ENCODE results near the gene CNKSR1.

CNKSR1 gene

DNA sequence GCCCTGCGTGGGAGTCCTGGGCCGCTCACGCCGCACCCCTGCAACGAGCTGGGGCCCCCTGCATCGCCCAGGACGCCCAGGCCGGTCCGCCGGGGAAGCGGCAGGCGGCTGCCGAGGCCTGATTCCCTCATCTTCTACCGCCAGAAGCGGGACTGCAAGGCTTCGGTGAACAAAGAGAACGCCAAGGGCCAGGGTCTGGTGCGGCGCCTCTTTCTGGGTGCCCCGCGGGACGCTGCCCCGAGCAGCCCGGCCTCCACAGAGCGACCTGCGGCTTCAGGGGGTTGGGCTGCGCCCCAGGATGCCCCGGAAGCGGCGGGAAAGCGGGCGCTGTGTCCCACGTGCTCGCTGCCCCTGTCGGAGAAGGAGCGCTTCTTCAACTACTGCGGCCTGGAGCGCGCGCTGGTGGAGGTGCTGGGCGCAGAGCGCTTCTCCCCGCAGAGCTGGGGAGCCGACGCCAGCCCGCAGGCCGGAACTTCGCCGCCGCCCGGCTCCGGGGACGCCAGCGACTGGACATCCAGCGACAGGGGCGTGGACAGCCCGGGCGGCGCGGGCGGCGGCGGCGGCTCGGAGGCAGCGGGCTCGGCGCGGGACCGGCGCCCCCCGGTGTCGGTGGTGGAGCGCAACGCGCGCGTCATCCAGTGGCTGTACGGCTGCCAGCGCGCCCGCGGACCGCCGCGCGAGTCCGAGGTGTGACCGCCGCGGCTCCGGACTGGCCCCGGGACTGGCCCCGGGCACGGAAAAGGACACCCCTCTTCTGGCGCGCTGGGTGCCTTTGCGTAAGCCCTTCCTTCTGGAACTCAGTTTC lies 15.7 kb upstream of the CNKSR1 start:
- DNase-seq, result no peak

- no peak for DNase-seq
Observed at GRCh38 chr1:26162220-26162709, 15.0 kb upstream of the CNKSR1 start.

- no peak for DNase-seq
Observed at GRCh38 chr1:26163684-26164035, 13.6 kb upstream of the CNKSR1 start.

DNA sequence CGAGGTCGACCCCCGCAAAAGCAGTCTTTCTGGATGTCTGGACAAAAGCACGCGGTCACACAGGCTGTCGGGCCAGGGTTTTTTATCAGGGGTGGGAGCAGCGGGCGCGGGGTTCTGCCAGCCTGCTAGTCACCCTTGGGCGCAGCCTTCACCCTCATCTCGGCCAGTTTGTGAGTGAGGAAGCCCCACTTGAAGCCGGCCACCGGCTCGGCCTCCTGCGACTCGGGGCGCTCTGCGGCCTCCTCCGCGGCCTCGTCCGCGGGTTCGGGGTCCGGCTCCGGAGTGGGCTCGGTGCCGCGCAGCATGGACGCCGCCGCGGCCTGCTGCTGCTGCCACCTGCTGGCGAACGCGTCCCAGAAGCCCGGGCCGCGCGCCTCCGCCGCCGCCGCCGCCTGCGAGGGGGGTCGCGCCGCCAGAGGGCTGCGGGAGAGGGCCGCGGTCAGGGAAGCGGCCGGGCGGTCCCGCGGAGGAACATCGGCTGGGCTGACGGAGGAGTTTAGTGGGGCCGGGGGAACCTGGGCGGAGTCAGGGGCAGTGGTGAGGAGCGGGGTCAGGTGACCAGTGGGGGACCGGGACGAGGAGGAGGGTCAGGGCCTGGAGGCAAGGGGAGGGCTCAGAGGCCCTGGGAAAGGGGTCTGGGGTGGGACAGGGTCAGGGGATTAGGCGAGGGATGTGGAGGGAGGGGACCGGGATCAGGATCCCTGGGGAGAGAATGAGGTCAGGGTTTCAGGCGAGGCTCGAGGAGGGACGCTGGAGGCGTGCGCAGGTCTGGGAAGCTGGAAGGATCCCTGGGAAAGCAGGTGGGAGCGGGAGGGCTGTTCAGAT lies 13.0 kb upstream of the CNKSR1 start:
- no peak for DNase-seq

- DNase-seq, result no peak
Observed at GRCh38 chr1:26164861-26165842, 12.1 kb upstream of the CNKSR1 start.

DNA sequence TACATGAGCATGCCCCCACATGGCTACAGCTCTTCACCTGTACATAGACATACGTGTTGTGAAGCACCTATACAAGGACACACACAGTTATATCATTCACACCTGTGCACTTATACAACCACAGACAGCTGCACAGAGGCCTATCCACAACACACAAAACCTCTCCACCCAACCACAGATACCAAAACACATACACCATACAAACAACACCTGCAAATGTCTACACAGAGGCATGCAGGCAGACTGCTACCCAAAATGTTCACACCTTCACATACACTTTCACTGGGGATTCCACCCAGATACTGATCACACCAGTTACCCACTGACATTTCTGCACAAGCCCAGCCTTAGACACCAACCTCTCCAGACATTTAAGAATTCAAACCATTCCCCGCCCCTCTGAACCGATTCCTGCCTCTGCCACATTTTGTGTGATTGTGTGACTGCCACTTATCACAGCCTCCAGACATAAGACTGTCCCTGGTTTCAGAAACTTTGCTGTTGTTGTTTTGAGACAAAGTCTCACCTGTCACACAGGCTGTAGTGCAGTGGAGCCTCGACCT lies 10.5 kb upstream of the CNKSR1 start:
- no peak for DNase-seq

DNA sequence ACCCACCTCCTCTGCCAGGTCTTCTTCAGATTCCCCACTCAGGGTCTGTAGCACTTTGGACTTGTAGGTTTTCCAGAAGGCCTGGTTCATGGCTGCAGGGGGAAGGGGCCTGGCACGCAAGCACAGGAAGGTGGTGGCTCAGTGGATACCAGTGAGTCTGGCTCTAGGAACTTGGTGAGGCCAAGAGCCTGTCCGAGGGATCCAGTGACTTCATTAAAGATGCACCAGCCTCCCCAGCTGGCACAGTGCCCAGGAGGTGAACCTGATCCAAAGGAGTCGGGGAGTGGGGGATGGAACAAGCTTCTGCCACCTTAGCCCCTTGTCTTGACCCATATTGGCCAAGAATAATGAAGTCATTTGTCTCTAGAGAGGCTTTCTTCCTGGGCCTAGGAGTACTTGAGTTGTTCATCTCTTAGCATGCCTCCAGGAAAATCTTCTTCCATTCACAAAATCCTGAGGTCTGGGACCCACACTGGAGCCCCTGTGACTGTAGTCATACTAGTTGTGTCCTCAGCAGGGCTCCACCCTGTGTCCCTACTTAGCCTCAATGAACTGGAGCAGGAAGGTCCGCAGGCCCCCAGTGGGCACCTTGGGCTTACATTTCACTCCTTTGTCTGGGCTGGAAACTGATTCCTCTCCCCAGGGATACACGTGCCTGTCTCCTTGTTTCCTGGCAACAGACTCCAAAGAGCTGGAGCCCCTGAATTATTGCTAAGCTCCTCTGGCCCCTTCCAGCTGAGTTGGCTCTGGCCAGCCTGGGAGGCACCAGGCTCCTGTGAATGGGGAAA lies 8.7 kb upstream of the CNKSR1 start, which contains the start of gene C1orf232:
TSS of gene C1orf232 (minus strand) at position 554 of the 788 bp plus-strand sequence. CDS start at position 90, 464 bp downstream.
- no peak for DNase-seq

GRCh38 chr1:26169198-26169554 lies 8.1 kb upstream of the CNKSR1 start:
- no peak for DNase-seq

DNA sequence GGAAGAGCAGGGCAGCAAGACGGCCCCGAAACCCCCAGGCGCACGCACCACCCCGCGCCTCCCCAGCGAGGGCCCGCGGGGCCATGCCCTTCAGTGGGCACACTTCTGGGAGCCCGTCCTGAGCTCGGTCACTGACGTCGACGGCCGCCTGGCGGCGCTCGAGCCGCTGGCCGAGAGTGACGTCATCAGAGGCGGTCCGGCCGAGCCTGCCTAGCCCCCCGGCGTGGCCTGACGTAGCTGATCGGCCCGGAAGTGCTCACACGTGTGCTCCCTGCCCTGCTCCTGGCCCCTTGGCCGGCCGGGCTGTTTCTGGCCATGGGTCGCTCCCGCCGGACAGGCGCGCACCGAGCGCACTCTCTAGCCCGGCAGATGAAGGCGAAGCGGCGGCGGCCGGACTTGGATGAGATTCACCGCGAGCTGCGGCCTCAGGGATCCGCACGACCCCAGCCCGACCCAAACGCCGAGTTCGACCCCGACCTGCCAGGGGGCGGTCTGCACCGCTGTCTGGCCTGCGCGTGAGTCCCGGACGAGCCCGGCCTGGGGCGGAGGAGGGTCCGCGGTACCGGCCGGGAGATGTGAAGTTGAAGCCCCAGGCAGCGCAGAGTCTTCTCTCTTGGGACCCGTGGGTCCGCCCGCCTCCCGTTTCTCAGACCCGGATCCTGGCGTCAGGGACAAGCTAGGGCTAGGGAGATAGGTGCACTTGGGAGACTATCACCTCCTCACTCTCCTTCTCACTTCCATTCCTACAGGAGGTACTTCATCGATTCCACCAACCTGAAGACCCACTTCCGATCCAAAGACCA lies 7.4 kb upstream of the CNKSR1 start, which contains the start of gene ZNF593:
TSS of gene ZNF593 (plus strand) at position 240 of the 803 bp plus-strand sequence. CDS start at position 316, 76 bp downstream.
- peak; percentile 52 for DNase-seq

DNA sequence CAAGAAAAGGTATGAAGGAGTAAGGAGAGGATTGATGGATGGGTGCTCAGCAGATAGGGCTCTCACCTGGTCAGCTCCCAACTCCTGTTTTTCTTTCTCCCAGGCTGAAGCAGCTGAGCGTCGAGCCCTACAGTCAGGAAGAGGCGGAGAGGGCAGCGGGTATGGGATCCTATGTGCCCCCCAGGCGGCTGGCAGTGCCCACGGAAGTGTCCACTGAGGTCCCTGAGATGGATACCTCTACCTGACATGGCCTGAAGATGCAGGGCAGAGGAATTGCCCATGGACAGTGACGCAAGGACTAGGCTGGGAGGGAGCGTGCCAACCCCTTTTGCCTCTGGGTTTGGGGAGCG lies 6.8 kb upstream of the CNKSR1 start:
- no peak for DNase-seq

- DNase-seq, result no peak
Observed at GRCh38 chr1:26171084-26172072, 5.9 kb upstream of the CNKSR1 start, which contains the start of gene ZNF593OS. Gene ZNF593OS, minus strand, starts transcription at chr1:26171832. Its CDS starts 171 bp downstream, at chr1:26171661.

- DNase-seq, result no peak
Observed at GRCh38 chr1:26175346-26175745, 1.9 kb upstream of the CNKSR1 start.

DNA sequence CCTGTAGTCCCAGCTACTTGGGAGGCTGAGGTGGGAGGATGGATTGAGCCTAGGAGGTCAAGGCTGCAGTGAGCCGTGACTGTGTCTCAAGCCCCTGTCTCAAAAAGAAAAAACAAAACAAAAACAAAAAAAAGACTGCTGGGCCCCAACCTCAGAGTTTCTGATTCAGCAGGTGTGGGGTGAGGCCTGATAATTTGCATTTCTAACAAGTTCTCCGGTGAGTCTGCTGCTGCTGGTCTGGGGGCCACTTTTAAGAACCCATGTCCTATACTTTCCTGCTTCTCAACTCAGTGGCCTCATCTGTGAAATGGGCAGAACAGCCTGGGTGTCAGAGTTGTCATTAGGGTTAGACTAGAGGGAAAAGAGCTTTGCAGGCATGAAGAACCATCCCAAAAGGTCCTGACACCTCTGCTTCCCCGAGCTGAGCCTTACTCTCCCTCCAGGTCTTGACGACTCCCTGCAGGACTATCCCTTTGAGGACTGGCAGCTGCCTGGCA lies 2.8 kb downstream of the CNKSR1 start:
- DNase-seq, result no peak

- DNase-seq, result no peak
Observed at GRCh38 chr1:26181586-26182382, 4.5 kb downstream of the CNKSR1 start.

GRCh38 chr1:26182383-26182696 lies 5.0 kb downstream of the CNKSR1 start:
- no peak for DNase-seq

DNA sequence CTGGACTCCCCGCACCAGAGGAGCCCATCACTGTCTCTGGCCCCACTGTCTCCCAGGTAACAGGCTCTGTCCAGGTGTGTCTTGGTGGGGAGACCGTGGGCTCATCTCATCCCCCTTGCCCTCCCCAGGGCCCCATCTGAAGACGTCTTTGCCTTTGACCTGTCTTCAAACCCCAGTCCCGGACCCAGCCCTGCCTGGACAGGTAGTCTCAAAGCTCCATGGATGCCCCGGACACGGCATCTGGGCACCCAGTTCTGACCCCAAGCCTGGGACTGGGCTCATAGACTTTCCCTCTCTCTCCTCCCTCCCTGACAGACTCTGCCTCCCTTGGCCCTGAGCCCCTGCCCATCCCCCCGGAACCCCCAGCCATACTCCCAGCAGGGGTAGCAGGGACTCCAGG lies 6.8 kb downstream of the CNKSR1 start:
- no peak for DNase-seq

DNA sequence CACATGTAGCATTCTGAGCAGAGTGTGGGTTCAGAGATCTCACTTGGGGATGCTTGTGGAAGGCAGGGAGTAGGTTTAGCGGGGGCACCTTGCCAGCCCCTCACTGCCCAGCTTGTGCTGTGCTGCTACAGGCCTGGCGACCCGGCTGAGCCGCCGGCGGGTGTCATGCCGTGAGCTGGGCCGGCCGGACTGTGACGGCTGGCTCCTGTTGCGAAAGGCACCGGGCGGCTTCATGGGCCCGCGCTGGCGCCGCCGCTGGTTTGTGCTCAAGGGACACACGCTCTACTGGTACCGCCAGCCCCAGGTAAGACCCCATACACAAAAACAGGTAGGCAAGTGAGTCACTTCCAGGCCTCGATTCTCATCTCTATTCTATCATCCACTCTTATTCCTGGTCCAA lies 7.6 kb downstream of the CNKSR1 start:
- DNase-seq, result no peak

DNA sequence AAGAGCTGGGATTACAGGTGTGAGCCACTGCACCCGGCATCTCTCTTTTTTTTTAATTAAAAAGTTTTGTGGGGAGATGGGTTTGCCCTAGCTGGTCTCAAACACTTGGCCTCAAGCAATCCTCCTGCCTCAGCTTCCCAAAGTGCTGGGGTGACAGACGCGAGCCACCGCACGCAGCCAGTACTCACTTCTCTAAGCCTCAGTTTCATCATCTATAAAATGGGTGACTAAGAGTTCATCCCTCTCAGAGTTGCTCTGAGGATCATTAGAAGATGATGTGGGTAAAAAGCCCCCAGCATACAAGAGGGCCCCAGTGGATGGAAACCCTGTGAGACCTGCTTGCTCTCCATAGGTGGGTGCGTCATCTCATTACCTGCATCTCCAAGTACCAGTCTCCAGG lies 10.6 kb downstream of the CNKSR1 start:
- DNase-seq, result no peak

Data from NCI-H1694 (cell line).